ENCODE results near the gene RNU2-1.
"Not testable (repeated sequence)": the region's sequence is repeated elsewhere in the genome, so short reads cannot be mapped to it uniquely, and the experiment has no call there.

DNA sequence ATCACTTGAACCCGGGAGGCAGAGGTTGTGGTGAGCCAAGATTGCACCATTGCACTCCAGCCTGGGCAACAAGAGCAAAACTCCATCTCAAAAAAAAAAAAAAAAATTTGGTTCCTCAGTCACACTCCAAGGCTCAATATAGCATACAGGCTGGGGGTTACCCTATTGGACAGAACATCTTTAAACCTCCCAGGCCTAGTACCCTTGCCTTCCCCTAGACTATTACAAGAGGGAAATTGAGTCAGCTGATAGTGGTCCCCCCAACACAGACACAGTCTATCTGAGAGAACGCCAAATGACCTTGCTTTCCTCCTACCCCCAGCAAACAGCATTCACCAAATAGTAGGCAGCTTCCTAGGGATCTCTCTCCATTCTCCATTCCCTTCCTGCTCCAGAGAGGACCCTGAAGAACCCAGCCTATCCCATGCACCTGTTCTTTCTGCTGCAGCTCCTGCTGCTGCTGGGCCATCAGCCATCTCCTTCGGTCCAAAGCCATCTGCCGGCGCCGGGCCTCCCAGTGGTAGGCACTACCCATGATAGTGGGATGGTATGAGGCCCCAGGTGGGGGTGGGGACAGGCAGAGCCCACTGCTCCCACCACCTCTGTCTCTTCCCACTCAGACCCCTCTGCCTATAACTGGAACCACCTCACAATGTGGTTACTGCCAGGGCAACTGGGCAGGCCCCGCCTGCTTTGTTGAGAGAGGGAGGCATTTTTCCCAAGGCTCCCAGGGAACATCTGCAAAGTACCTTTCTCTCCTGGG, 5.6 kb downstream of the RNU2-1 start, which contains the start of gene CCDC200:
- TF ChIP-seq CTCF (IDR thresholded peaks at IDR 0.05); ZFX (IDR thresholded peaks at IDR 0.05; ENCODE audit: borderline replicate concordance): not testable (repeated sequence)
